Trophoblast cell (in vitro differentiated cells and primary cell): ENCODE data around the gene MYH9.

ENCODE experiments used
- DNase-seq, 2 donors: peaks; one replicate each; pipeline ENCODE4 v3.0.0-alpha.2; 2016
- H2AFZ ChIP-seq: 2 replicates; pipeline ENCODE4 v1.6.1; 2013; ENCODE audit warnings: low read length, moderate library complexity, mild to moderate bottlenecking; ENCODE audit not compliant: insufficient read depth, poor library complexity
- H2AK5ac ChIP-seq: 2 replicates; pipeline ENCODE4 v1.6.1; 2013; ENCODE audit warnings: mild to moderate bottlenecking, low read length
- H2BK120ac ChIP-seq: 2 replicates; pipeline ENCODE4 v1.6.1; 2013; ENCODE audit warnings: low read length, mild to moderate bottlenecking, moderate library complexity; ENCODE audit not compliant: insufficient read depth, poor library complexity
- H2BK12ac ChIP-seq: 2 replicates; pipeline ENCODE4 v1.6.1; 2013; ENCODE audit warnings: mild to moderate bottlenecking, low read length, moderate library complexity
- H2BK5ac ChIP-seq: 2 replicates; pipeline ENCODE4 v1.6.1; 2013; ENCODE audit warnings: low read length, low read depth, moderate library complexity, mild to moderate bottlenecking; ENCODE audit not compliant: poor library complexity
- H3K14ac ChIP-seq: 2 replicates; pipeline ENCODE4 v1.6.1; 2013; ENCODE audit warnings: mild to moderate bottlenecking, low read length
- H3K18ac ChIP-seq: 2 replicates; pipeline ENCODE4 v1.6.1; 2013; ENCODE audit warnings: mild to moderate bottlenecking, low read length
- H3K23ac ChIP-seq: 2 replicates; pipeline ENCODE4 v1.6.1; 2013; ENCODE audit warnings: low read length
- H3K27ac ChIP-seq: 2 replicates; pipeline ENCODE4 v1.5.1; 2013; ENCODE audit warnings: low read depth, mild to moderate bottlenecking, inconsistent platforms, low read length, moderate library complexity
- H3K27me3 ChIP-seq: 2 replicates; pipeline ENCODE4 v1.6.1; 2013; ENCODE audit warnings: inconsistent platforms, mild to moderate bottlenecking, low read length, moderate library complexity; ENCODE audit not compliant: insufficient read depth
- H3K36me3 ChIP-seq, 2 experiments: 1 replicate in 1 of 2; 2 replicates in 1 of 2; pipeline ENCODE4 v1.6.1; 2013; ENCODE audit warnings: low read length in 2 of 2, mild to moderate bottlenecking in 2 of 2, moderate library complexity in 1 of 2; ENCODE audit not compliant: insufficient read depth in 2 of 2, control insufficient read depth in 1 of 2
- H3K4ac ChIP-seq: 2 replicates; pipeline ENCODE4 v1.6.1; 2013; ENCODE audit warnings: low read depth, mild to moderate bottlenecking, low read length, moderate library complexity
- H3K4me1 ChIP-seq, 2 experiments: 1 replicate in 1 of 2; 2 replicates in 1 of 2; pipeline ENCODE4 v1.6.1; 2013; ENCODE audit warnings: low read length in 2 of 2, mild to moderate bottlenecking in 2 of 2, moderate library complexity in 1 of 2; ENCODE audit not compliant: insufficient read depth in 2 of 2, control insufficient read depth in 1 of 2
- H3K4me2 ChIP-seq: 2 replicates; pipeline ENCODE4 v1.6.1; 2013; ENCODE audit warnings: inconsistent platforms, mild to moderate bottlenecking, low read length, moderate library complexity
- H3K4me3 ChIP-seq: 2 replicates; pipeline ENCODE4 v1.5.1; 2013; ENCODE audit warnings: mild to moderate bottlenecking, low read depth, low read length, inconsistent platforms
- H3K79me1 ChIP-seq: one replicate; pipeline ENCODE4 v1.6.1; 2013; ENCODE audit warnings: low read length
- H3K79me2 ChIP-seq: 2 replicates; pipeline ENCODE4 v1.6.1; 2013; ENCODE audit warnings: low read length, mild to moderate bottlenecking; ENCODE audit not compliant: control insufficient read depth, insufficient read depth, poor library complexity
- H3K9ac ChIP-seq: 2 replicates; pipeline ENCODE4 v1.6.1; 2013; ENCODE audit warnings: mild to moderate bottlenecking, low read length
- H3K9me3 ChIP-seq: 2 replicates; pipeline ENCODE4 v1.6.1; 2013; ENCODE audit warnings: low read depth, mild to moderate bottlenecking, control low read depth, inconsistent platforms, low read length; ENCODE audit not compliant: insufficient read depth
- H4K12ac ChIP-seq: 2 replicates; pipeline ENCODE4 v1.6.1; 2013; ENCODE audit warnings: low read depth, mild to moderate bottlenecking, low read length, moderate library complexity
- H4K8ac ChIP-seq: 2 replicates; pipeline ENCODE4 v1.6.1; 2013; ENCODE audit warnings: low read depth, mild to moderate bottlenecking, low read length, moderate library complexity
- H4K91ac ChIP-seq: one replicate; pipeline ENCODE4 v1.6.1; 2013; ENCODE audit warnings: low read depth, mild to moderate bottlenecking, low read length, moderate library complexity
- WGBS: extraction: QIAGEN DNeasy Blood & Tissue Kit; methylation state at CpG from one replicate; pipeline ENCODE4 v1.1.7; 2013; ENCODE audit warnings: missing lambda C conversion rate; ENCODE audit not compliant: insufficient read length, insufficient coverage; ENCODE audit errors: extremely low coverage; 5-methylcytosine and 5-hydroxymethylcytosine counted together

The MYH9 gene

GRCh38 chr22:36285017-36285416, 102.8 kb downstream of the MYH9 start:
- H3K79me1 ChIP-seq: no peaks in the 10 kb centered on the region
- no peak overlapping the region for H3K23ac ChIP-seq
- H3K4me3 ChIP-seq: no peak overlapping the region
- no peak overlapping the region for H4K91ac ChIP-seq
- no peak overlapping the region for H3K18ac ChIP-seq
- H4K8ac ChIP-seq: no peak overlapping the region
- H2BK5ac ChIP-seq: no peak overlapping the region
- no peak overlapping the region for H3K4ac ChIP-seq
- H3K9me3 ChIP-seq: peaks cover 1% of the 10 kb centered on the region
- H3K9ac ChIP-seq: no peak overlapping the region
- H3K79me2 ChIP-seq: no peaks in the 10 kb centered on the region
- no peak overlapping the region for H4K12ac ChIP-seq
- no peaks in the 10 kb centered on the region for H3K4me1 ChIP-seq
- no peak overlapping the region for H2BK120ac ChIP-seq
- peaks cover 81 to 90% of the 10 kb centered on the region in 2 experiments for H3K36me3 ChIP-seq
- no peak overlapping the region for H3K14ac ChIP-seq
- no peak overlapping the region for H2BK12ac ChIP-seq
- H3K27me3 ChIP-seq: no peaks in the 10 kb centered on the region
- no peak overlapping the region for H3K27ac ChIP-seq
- H2AFZ ChIP-seq: no peak overlapping the region
- H3K4me2 ChIP-seq: no peak overlapping the region
- no CpG with 5 or more reads among the region's 12 CpGs for whole genome bisulfite sequencing
- no peak overlapping the region for H2AK5ac ChIP-seq
- no peak for DNase-seq

- no peaks in the 10 kb centered on the region for H3K4me1 ChIP-seq
- no peak overlapping the region for H4K8ac ChIP-seq
Measured at GRCh38 chr22:36284171-36284571, 103.6 kb downstream of the MYH9 start.

GRCh38 chr22:36282328-36282831, 105.4 kb downstream of the MYH9 start:
- Histone ChIP-seq H3K4ac (no peak overlapping the region), H3K4me2 (no peak overlapping the region), H3K9ac (no peak overlapping the region), H2AK5ac (no peak overlapping the region), H3K27me3 (no peaks in the 10 kb centered on the region), H3K18ac (no peak overlapping the region), H3K27ac (no peak overlapping the region), H3K4me3 (no peak overlapping the region), H2BK120ac (no peak overlapping the region), H2BK12ac (no peak overlapping the region), H4K12ac (peak overlapping the region; percentile 60), H4K8ac (no peak overlapping the region), H3K9me3 (peaks cover 1% of the 10 kb centered on the region), H2AFZ (no peak overlapping the region), H2BK5ac (no peak overlapping the region), H3K23ac (no peak overlapping the region), H3K79me2 (no peaks in the 10 kb centered on the region), H3K36me3 (peaks cover 55 to 65% of the 10 kb centered on the region in 2 experiments), H3K14ac (no peak overlapping the region), H3K79me1 (no peaks in the 10 kb centered on the region), H3K4me1 (no peaks in the 10 kb centered on the region), H4K91ac (no peak overlapping the region)
- DNase-seq: no peak
- no CpG with 5 or more reads among the region's 24 CpGs for WGBS

More at GRCh38 chr22:36284171-36284571, 103.6 kb downstream of the MYH9 start:
- Histone ChIP-seq H3K18ac (no peak overlapping the region), H2BK5ac (no peak overlapping the region), H3K23ac (no peak overlapping the region), H3K4ac (no peak overlapping the region), H2AFZ (no peak overlapping the region), H3K4me3 (no peak overlapping the region), H3K27me3 (no peaks in the 10 kb centered on the region), H3K36me3 (peaks cover 73 to 82% of the 10 kb centered on the region in 2 experiments), H3K14ac (no peak overlapping the region), H3K9ac (no peak overlapping the region), H3K9me3 (peaks cover 1% of the 10 kb centered on the region), H3K79me1 (no peaks in the 10 kb centered on the region), H2AK5ac (no peak overlapping the region), H4K91ac (no peak overlapping the region), H3K27ac (no peak overlapping the region), H2BK120ac (no peak overlapping the region), H3K79me2 (no peaks in the 10 kb centered on the region), H3K4me2 (no peak overlapping the region), H2BK12ac (no peak overlapping the region), H4K12ac (no peak overlapping the region)
- DNase-seq: no peak
- no CpG with 5 or more reads among the region's 24 CpGs for WGBS

- Histone ChIP-seq H2AFZ (no peak overlapping the region), H3K4me1 (no peaks in the 10 kb centered on the region), H3K79me1 (no peaks in the 10 kb centered on the region), H3K4ac (no peak overlapping the region), H2BK12ac (no peak overlapping the region), H3K4me2 (no peak overlapping the region), H3K79me2 (no peaks in the 10 kb centered on the region), H4K8ac (no peak overlapping the region), H3K4me3 (no peak overlapping the region), H3K27ac (no peak overlapping the region), H4K91ac (no peak overlapping the region), H3K9ac (no peak overlapping the region), H3K36me3 (peaks cover 53 to 60% of the 10 kb centered on the region in 2 experiments), H4K12ac (no peak overlapping the region), H2BK5ac (no peak overlapping the region), H3K9me3 (peaks cover 1% of the 10 kb centered on the region), H2BK120ac (no peak overlapping the region), H2AK5ac (no peak overlapping the region), H3K14ac (no peak overlapping the region), H3K27me3 (no peaks in the 10 kb centered on the region), H3K23ac (no peak overlapping the region), H3K18ac (no peak overlapping the region)
- WGBS: no CpG with 5 or more reads among the region's 14 CpGs
- no peak for DNase-seq
Measured at GRCh38 chr22:36281781-36282327, 105.9 kb downstream of the MYH9 start.
